T-cell (primary cell): ENCODE data around the gene SF3A1. TPM values are rescaled to one million over a fixed set of nuclear protein-coding genes. Genes with fewer than 3 reads are reported as not detected.

Experiments
- ATAC-seq, 4 experiments: fragments of 200-7000 bp in 3 of 4; fragments of 150-1000 bp in 1 of 4; cut with Tn5 transposase; replicated peaks in 1 of 4; 1 replicate in 3 of 4; 2 replicates in 1 of 4; pipeline ENCODE4 v1.10.0; 2021; ENCODE audit warnings: moderate library complexity in 3 of 4, mild to moderate bottlenecking in 2 of 4, moderate number of reproducible peaks in 1 of 4
- CTCF ChIA-PET, 2 donors: fragments of 300-600 bp; sonication (Branson Sonifier 250); formaldehyde crosslinking; loops; one replicate each; lab custom pipeline; 2022; ENCODE audit warnings: antibody characterized with exemption in 2 of 2; lab: Charles Lee
- POLR2A ChIA-PET, 2 donors: fragments of 300-600 bp; sonication (Branson Sonifier 250); formaldehyde crosslinking; loops; one replicate each; lab custom pipeline; 2022; ENCODE audit warnings: antibody characterized with exemption in 2 of 2; lab: Charles Lee
- DNase-seq, 35 experiments: peaks; one replicate each; pipeline versions ENCODE4 v3.0.0 to v3.0.0-alpha.2; 2013 to 2023
- H3K27ac ChIP-seq: one replicate; pipeline ENCODE4 v1.5.1; 2013; ENCODE audit warnings: low read length
- H3K27me3 ChIP-seq, 2 experiments: replicated peaks in 1 of 2; 1 replicate in 1 of 2; 2 replicates in 1 of 2; pipeline versions ENCODE4 v1.6.1 to v1.7.0; 2013; ENCODE audit warnings: low read length in 1 of 2, mixed read lengths in 1 of 2; ENCODE audit not compliant: control insufficient read depth in 2 of 2, insufficient read depth in 2 of 2; ENCODE audit errors: extremely low read depth in 1 of 2
- H3K36me3 ChIP-seq, 2 donors: 1 replicate in 1 of 2; 2 replicates in 1 of 2; pipeline versions ENCODE4 v1.6.1 to v1.7.0; 2013; ENCODE audit warnings: low read length in 1 of 2; ENCODE audit not compliant: control insufficient read depth in 2 of 2, insufficient read depth in 1 of 2; ENCODE audit errors: extremely low read depth in 1 of 2
- H3K4me1 ChIP-seq, 2 experiments: 1 replicate in 1 of 2; 2 replicates in 1 of 2; pipeline versions ENCODE4 v1.6.1 to v1.7.0; 2013; ENCODE audit warnings: low read length in 2 of 2, mixed read lengths in 1 of 2; ENCODE audit not compliant: insufficient read depth in 2 of 2, control insufficient read depth in 1 of 2; ENCODE audit errors: extremely low read depth in 1 of 2
- H3K4me3 ChIP-seq, 2 donors: 1 replicate in 1 of 2; 2 replicates in 1 of 2; pipeline versions ENCODE4 v1.5.1 to v1.7.0; 2013; ENCODE audit warnings: mild to moderate bottlenecking in 2 of 2, low read length in 1 of 2, moderate library complexity in 1 of 2; ENCODE audit not compliant: control insufficient read depth in 1 of 2; ENCODE audit errors: extremely low read depth in 1 of 2
- H3K9me3 ChIP-seq: 2 replicates; pipeline ENCODE4 v1.7.0; 2013
- H3K27ac Mint-ChIP-seq, 2 donors: one replicate each; pipeline ENCODE4 v1.8.0; 2020 to 2021; ENCODE audit warnings: mild to moderate bottlenecking in 2 of 2, mixed read lengths in 2 of 2
- H3K27me3 Mint-ChIP-seq, 2 donors: one replicate each; pipeline ENCODE4 v1.8.0; 2021 to 2022; ENCODE audit warnings: mixed read lengths in 2 of 2
- H3K36me3 Mint-ChIP-seq: one replicate; pipeline ENCODE4 v1.8.0; 2021; ENCODE audit warnings: mixed read lengths
- H3K4me1 Mint-ChIP-seq, 3 donors: one replicate each; pipeline ENCODE4 v1.8.0; 2020 to 2022; ENCODE audit warnings: mixed read lengths in 3 of 3, mild to moderate bottlenecking in 1 of 3
- H3K4me3 Mint-ChIP-seq, 3 donors: one replicate each; pipeline ENCODE4 v1.8.0; 2020 to 2022; ENCODE audit warnings: mild to moderate bottlenecking in 3 of 3, mixed read lengths in 3 of 3, moderate library complexity in 3 of 3
- H3K9me3 Mint-ChIP-seq, 3 donors: one replicate each; pipeline ENCODE4 v1.8.0; 2020 to 2022; ENCODE audit warnings: mixed read lengths in 3 of 3
- WGBS: methylation state at CpG from one replicate; pipeline ENCODE4 v1.1.5; 2013; ENCODE audit warnings: missing lambda C conversion rate; ENCODE audit not compliant: insufficient coverage; 5-methylcytosine and 5-hydroxymethylcytosine counted together
- total RNA-seq, 35 experiments: library from RNA in 6 of 35; stranded (reverse) in 6 of 35; fragments of 120-200 nt in 1 of 35; gene quantifications; one replicate each; pipeline versions ENCODE4 v1.2.1 to v1.2.4 and lab custom pipeline; 2013 to 2026

The SF3A1 gene
- total RNA-seq, 5 donors from 2014 or later (not counting 1 experiment from before 2014, with no cell fraction given), result 272 to 323 (median 292) TPM

DNA sequence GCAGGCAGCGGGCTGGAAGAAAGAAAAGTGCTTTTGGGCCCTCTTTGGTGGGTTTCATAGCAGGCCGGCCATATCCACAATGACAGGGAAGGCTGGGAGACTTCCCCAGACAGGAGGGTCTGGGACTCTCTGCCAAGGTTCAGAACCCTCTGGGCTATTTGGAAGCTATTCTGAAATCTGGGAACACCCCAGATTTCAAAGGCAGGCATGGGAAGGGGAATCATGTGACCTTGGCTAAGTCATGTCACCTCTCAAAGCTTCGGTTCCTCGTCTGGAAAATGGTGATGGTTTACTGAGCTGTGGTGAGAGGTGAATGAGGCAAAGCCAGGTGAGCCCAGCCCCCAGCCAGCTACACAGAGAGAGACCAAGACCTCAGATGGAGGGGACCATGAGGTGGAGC is 72.0 kb downstream of the SF3A1 start:
- ATAC-seq, result no peak
- CTCF ChIA-PET, result interaction anchor here (0.7 to 1.6 kb wide), 5 partner anchors 17 to 177 kb away, joined by 3 to 5 read pairs (median 3); no protein-coding TSS in a partner anchor
- H3K36me3 Mint-ChIP-seq, result peaks cover 9% of the 10 kb centered on the region
- Histone ChIP-seq H3K4me3 (no peak overlapping the region), H3K9me3 (no peaks in the 10 kb centered on the region), H3K27me3 (peaks cover 0 to 5% of the 10 kb centered on the region in 2 experiments), H3K27ac (no peak overlapping the region), H3K36me3 (peaks cover 3 to 4% of the 10 kb centered on the region in 2 donors), H3K4me1 (peaks cover 10 to 48% of the 10 kb centered on the region in 2 experiments)
- no peaks in the 10 kb centered on the region for H3K27me3 Mint-ChIP-seq
- no peak overlapping the region for H3K4me3 Mint-ChIP-seq
- DNase-seq, result no peak
- H3K27ac Mint-ChIP-seq, result no peak overlapping the region
- no peaks in the 10 kb centered on the region for H3K9me3 Mint-ChIP-seq
- peaks cover 29 to 41% (median 30%) of the 10 kb centered on the region in 3 donors for H3K4me1 Mint-ChIP-seq
- WGBS, result 100% methylated on average over 3 of the region's 4 CpGs
- POLR2A ChIA-PET, result no interaction called here

DNA sequence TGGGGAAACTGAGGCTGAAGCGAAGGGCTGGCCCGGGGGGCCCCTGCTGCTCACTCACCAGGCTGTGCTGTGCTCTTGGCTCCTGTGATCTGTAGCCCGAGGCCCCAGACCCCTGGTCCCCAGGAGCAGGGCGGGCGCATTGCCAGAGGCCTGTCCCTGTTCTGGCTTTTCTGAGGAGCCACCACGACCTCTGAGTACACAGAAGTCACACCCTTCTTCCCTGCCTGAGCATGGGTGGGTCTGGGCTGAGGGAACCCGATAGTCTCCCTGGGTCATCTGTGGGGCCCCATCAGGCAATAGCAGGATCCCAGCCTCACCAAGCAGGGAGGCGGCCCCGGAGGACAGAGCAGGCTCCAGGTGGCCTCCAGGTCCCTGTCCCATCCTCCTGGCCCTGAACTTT is 72.5 kb downstream of the SF3A1 start:
- Mint-ChIP-seq H3K36me3 (peaks cover 9% of the 10 kb centered on the region), H3K27ac (no peak overlapping the region), H3K4me3 (no peak overlapping the region), H3K4me1 (peaks cover 34 to 44% (median 35%) of the 10 kb centered on the region in 3 donors), H3K9me3 (no peaks in the 10 kb centered on the region), H3K27me3 (no peaks in the 10 kb centered on the region)
- Histone ChIP-seq H3K27me3 (peaks cover 0 to 5% of the 10 kb centered on the region in 2 experiments), H3K9me3 (no peaks in the 10 kb centered on the region), H3K27ac (no peak overlapping the region), H3K36me3 (peaks cover 3 to 4% of the 10 kb centered on the region in 2 donors), H3K4me1 (peaks cover 10 to 52% of the 10 kb centered on the region in 2 experiments), H3K4me3 (no peak overlapping the region)
- POLR2A ChIA-PET, result no interaction called here
- ATAC-seq (no peak), DNase-seq (no peak)
- 89% methylated on average over 9 of the region's 9 CpGs for WGBS
- CTCF ChIA-PET, result interaction anchor here (0.6 to 1.6 kb wide), 7 partner anchors 13 to 293 kb away, joined by 3 to 5 read pairs (median 4); no protein-coding TSS in a partner anchor

DNA sequence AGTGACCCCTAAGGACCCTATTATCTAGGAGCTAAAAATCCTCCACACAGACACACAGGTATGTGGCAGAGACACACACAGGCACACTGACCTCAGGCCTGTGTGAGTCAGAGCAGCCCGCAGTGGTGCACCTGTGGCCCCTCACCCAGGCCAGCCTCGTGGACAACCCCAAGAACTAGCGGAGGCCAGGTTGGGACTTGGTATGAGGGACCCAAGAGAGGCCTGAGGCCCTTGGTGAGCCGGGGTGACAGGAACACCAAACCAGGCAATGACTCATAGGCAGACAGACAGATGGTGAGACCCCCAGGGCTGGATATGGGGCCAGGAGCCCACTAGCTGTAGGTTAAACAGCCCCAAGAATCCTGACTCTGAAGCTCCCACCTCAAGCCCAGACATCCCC is 73.4 kb downstream of the SF3A1 start:
- H3K4me3 ChIP-seq, result no peak overlapping the region
- peaks cover 9% of the 10 kb centered on the region for H3K36me3 Mint-ChIP-seq
- H3K9me3 ChIP-seq, result no peaks in the 10 kb centered on the region
- H3K27ac ChIP-seq, result no peak overlapping the region
- POLR2A ChIA-PET, result interaction anchor here in 1 of 2 donors (1.1 kb wide), 1 partner anchor 994 kb away, joined by 4 read pairs; no protein-coding TSS in a partner anchor
- no peaks in the 10 kb centered on the region for H3K9me3 Mint-ChIP-seq
- ATAC-seq (no peak), DNase-seq (no peak)
- H3K27ac Mint-ChIP-seq, result no peak overlapping the region
- peaks cover 35 to 43% (median 36%) of the 10 kb centered on the region in 3 donors for H3K4me1 Mint-ChIP-seq
- H3K4me3 Mint-ChIP-seq, result no peak overlapping the region
- H3K4me1 ChIP-seq, result peaks cover 5 to 44% of the 10 kb centered on the region in 2 experiments
- CTCF ChIA-PET, result interaction anchor here (0.6 to 0.7 kb wide), 3 partner anchors 108 to 203 kb away, joined by 3 read pairs; no protein-coding TSS in a partner anchor
- peaks cover 0 to 5% of the 10 kb centered on the region in 2 experiments for H3K27me3 ChIP-seq
- peaks cover 3 to 4% of the 10 kb centered on the region in 2 donors for H3K36me3 ChIP-seq
- H3K27me3 Mint-ChIP-seq, result no peaks in the 10 kb centered on the region
- 83% methylated on average over 4 of the region's 4 CpGs for WGBS

DNA sequence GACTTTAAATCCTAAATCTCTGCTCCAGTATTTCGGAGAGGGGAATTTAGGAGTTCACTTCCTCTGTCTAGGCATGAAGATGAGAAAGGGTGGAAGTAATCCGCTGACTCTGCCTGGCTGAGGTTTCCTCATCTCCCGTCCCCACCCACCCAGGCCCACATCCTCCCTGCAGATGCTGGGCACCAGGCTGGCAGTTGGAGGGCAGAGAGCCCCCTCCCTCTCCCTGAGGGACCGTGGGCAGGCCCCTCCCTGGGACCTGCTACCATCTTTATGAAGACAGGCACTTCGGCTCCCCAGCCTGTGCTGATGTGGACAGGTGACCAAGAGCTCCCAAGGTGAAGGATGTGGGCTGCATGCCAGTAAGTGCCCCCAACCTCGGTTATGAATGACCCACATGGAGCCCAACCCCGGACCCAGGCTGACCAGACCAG is 74.1 kb downstream of the SF3A1 start:
- ChIA-PET CTCF (interaction anchor here in 1 of 2 donors (0.5 to 0.7 kb wide), 2 partner anchors 175 to 183 kb away, joined by 3 read pairs; no protein-coding TSS in a partner anchor), POLR2A (interaction anchor here in 1 of 2 donors (1.1 kb wide), 1 partner anchor 993 kb away, joined by 4 read pairs; no protein-coding TSS in a partner anchor)
- H3K27me3 ChIP-seq, result peaks cover 0 to 9% of the 10 kb centered on the region in 2 experiments
- DNase-seq, result no peak
- ATAC-seq, result no peak
- no peak overlapping the region for H3K27ac ChIP-seq
- Mint-ChIP-seq H3K4me1 (peaks cover 30 to 41% (median 36%) of the 10 kb centered on the region in 3 donors), H3K27me3 (no peaks in the 10 kb centered on the region), H3K9me3 (no peaks in the 10 kb centered on the region), H3K36me3 (peaks cover 9% of the 10 kb centered on the region), H3K4me3 (no peak overlapping the region), H3K27ac (no peak overlapping the region)
- H3K4me3 ChIP-seq, result no peak overlapping the region
- no peaks in the 10 kb centered on the region for H3K9me3 ChIP-seq
- H3K36me3 ChIP-seq, result peaks cover 3 to 4% of the 10 kb centered on the region in 2 donors
- peaks cover 2 to 37% of the 10 kb centered on the region in 2 experiments for H3K4me1 ChIP-seq
- WGBS, result 31% methylated on average over 3 of the region's 7 CpGs

Other genes starting within 250 kb of the SF3A1 start
- 1 to 10 TPM in 3 of 5 donors, under 1 TPM in 2; 0.26 to 3.3 (median 1.4) TPM for gene LIF, start 110.1 kb downstream of the SF3A1 start, total RNA-seq
- gene OSM, start 90.0 kb downstream of the SF3A1 start, total RNA-seq, result 10 to 100 TPM in 2 of 5 donors, 1 to 10 TPM in 3; 5.9 to 16.5 (median 7.4) TPM
- gene CASTOR1, start 67.4 kb downstream of the SF3A1 start, total RNA-seq, result 10 to 100 TPM; 12.8 to 21.9 (median 16.1) TPM
- 10 to 100 TPM; 56.2 to 84.3 (median 82.3) TPM for gene TBC1D10A, start 30.0 kb downstream of the SF3A1 start, total RNA-seq
- gene CCDC157, start 113 bp upstream of the SF3A1 start, total RNA-seq, result 10 to 100 TPM in 1 of 5 donors, 1 to 10 TPM in 4; 4.6 to 10.9 (median 5.1) TPM
- 1 to 10 TPM; 6.2 to 8.4 (median 6.3) TPM for gene RNF215, start 30.5 kb upstream of the SF3A1 start, total RNA-seq
- gene SEC14L2, start 40.1 kb upstream of the SF3A1 start, total RNA-seq, result 10 to 100 TPM; 10.9 to 87.9 (median 15.8) TPM
- 10 to 100 TPM; 22.7 to 59.2 (median 29.4) TPM for gene MTFP1, start 68.9 kb upstream of the SF3A1 start, total RNA-seq
- gene SEC14L3, start 115.1 kb upstream of the SF3A1 start, total RNA-seq, result not detected
- gene SEC14L4, start 148.8 kb upstream of the SF3A1 start, total RNA-seq, result under 1 TPM in 1 of 5 donors, not detected in 4; 0.10 TPM
- gene SEC14L6, start 189.8 kb upstream of the SF3A1 start, total RNA-seq, result under 1 TPM in 1 of 5 donors, not detected in 4; 0.13 TPM
- gene GAL3ST1, start 217.8 kb upstream of the SF3A1 start, total RNA-seq, result 1 to 10 TPM in 3 of 5 donors, not detected in 2; 1.1 to 1.5 (median 1.5) TPM
- gene PES1, start 235.0 kb upstream of the SF3A1 start, total RNA-seq, result 10 to 100 TPM; 36.0 to 66.2 (median 63.1) TPM